HepG2 (cell line): ENCODE measurements around the gene TARDBP. TPM values are rescaled to one million over a fixed set of nuclear protein-coding genes. Genes with fewer than 3 reads are reported as not detected.
A peak's percentile ranks its signal among the peaks of the same experiment; 100 is the strongest.

Source experiments
- ATAC-seq: fragments of 200-7000 bp; cut with Tn5 transposase; 3 replicates; pipeline ENCODE4 v1.9.1; 2020; ENCODE audit warnings: mild to moderate bottlenecking, moderate library complexity
- BruUV-seq: library from RNA; stranded (reverse); fragments of 400-500 nt; replicated peaks from 2 replicates; lab custom pipeline; 2021; lab: Mats Ljungman, UMichigan
- CTCF ChIA-PET: fragments of 300-600 bp; formaldehyde crosslinking; extraction: SDS; loops from one replicate; lab custom pipeline; 2021; ENCODE audit warnings: low total read pairs, inconsistent platforms, low intra/inter-chr PET ratio; lab: Yijun Ruan, JAX
- POLR2A ChIA-PET: fragments of 350-600 bp; sonication (Branson Sonifier 250); formaldehyde crosslinking; loops from one replicate; lab custom pipeline; 2020; ENCODE audit warnings: antibody characterized with exemption, inconsistent platforms; lab: Yijun Ruan, JAX
- DNase-seq: peaks from one replicate; pipeline ENCODE4 v3.0.0-alpha.2; 2015; ENCODE audit warnings: low spot score
- FAIRE-seq: peaks from 3 replicates; lab custom pipeline; 2011; peaks lifted over from hg19 to GRCh38; lab: Jason Lieb, UNC
- H2AFZ ChIP-seq: one replicate; pipeline ENCODE4 v1.6.1; 2011; ENCODE audit warnings: low read length, inconsistent platforms
- H3K27ac ChIP-seq: fragments of 300-600 bp; 3 replicates; pipeline ENCODE4 v1.8.0; 2011; ENCODE audit warnings: mixed run types, mild to moderate bottlenecking, mixed read lengths, low read length, inconsistent platforms; ENCODE audit not compliant: insufficient read depth; ENCODE audit errors: extremely low read length
- H3K27me3 ChIP-seq, 2 experiments: fragments of 200-600 bp in 1 of 2; 2 replicates in 1 of 2; 3 replicates in 1 of 2; pipeline versions ENCODE4 v1.6.0 to v1.8.0; 2011; ENCODE audit warnings: low read length in 2 of 2, mild to moderate bottlenecking in 2 of 2, moderate library complexity in 2 of 2, inconsistent platforms in 1 of 2; ENCODE audit not compliant: insufficient read depth in 2 of 2, control insufficient read depth in 1 of 2
- H3K36me3 ChIP-seq, 2 experiments: fragments of 200-600 bp in 1 of 2; replicated peaks in 1 of 2; 2 replicates in 1 of 2; 3 replicates in 1 of 2; pipeline versions ENCODE4 v1.5.1 to v1.8.0; 2011; ENCODE audit warnings: low read length in 2 of 2, inconsistent platforms in 1 of 2; ENCODE audit not compliant: insufficient read depth in 2 of 2, control insufficient read depth in 1 of 2
- H3K4me1 ChIP-seq: 2 replicates; pipeline ENCODE4 v1.5.1; 2012; ENCODE audit warnings: low read length, inconsistent platforms; ENCODE audit not compliant: insufficient read depth
- H3K4me2 ChIP-seq: 2 replicates; pipeline ENCODE4 v1.6.0; 2011; ENCODE audit warnings: low read depth, low read length, inconsistent platforms
- H3K4me3 ChIP-seq, 3 experiments: fragments of 200-600 bp in 1 of 3; sonication (generic), shearing (Covaris generic) in 1 of 3; replicated peaks in 1 of 3; 2 replicates each; pipeline ENCODE4 v1.5.1; 2011 to 2016; ENCODE audit warnings: low read length in 3 of 3, inconsistent platforms in 2 of 3, low read depth in 2 of 3, mild to moderate bottlenecking in 2 of 3, control low read depth in 1 of 3, mixed read lengths in 1 of 3; ENCODE audit not compliant: insufficient read depth in 1 of 3
- H3K79me2 ChIP-seq: one replicate; pipeline ENCODE4 v1.6.1; 2011; ENCODE audit warnings: low read length, inconsistent platforms; ENCODE audit not compliant: insufficient read depth
- H3K9ac ChIP-seq: 2 replicates; pipeline ENCODE4 v1.6.0; 2011; ENCODE audit warnings: mild to moderate bottlenecking, low read depth, low read length, inconsistent platforms; ENCODE audit not compliant: insufficient read depth
- H3K9me3 ChIP-seq: 2 replicates; pipeline ENCODE4 v1.5.1; 2012; ENCODE audit warnings: mild to moderate bottlenecking, low read length
- H4K20me1 ChIP-seq: 2 replicates; pipeline ENCODE4 v1.6.0; 2011; ENCODE audit warnings: inconsistent platforms, mild to moderate bottlenecking, low read length, moderate library complexity; ENCODE audit not compliant: insufficient read depth
- ASH2L ChIP-seq: fragments of 300-600, 200-600 bp; sonication (generic); IDR thresholded peaks from 2 replicates; pipeline ENCODE4 v1.7.0; 2017; ENCODE audit warnings: low read depth, mild to moderate bottlenecking, moderate library complexity, mixed read lengths, low read length; ENCODE audit not compliant: insufficient read length
- ELF1 ChIP-seq: sonication (generic); formaldehyde crosslinking; IDR thresholded peaks from 2 replicates; pipeline ENCODE4 v1.4.0; 2020; ENCODE audit warnings: missing genetic modification reagents
- HDAC6 ChIP-seq: fragments of 200-600 bp; sonication (generic); IDR thresholded peaks from 2 replicates; pipeline ENCODE4 v1.7.0; 2017; ENCODE audit warnings: mild to moderate bottlenecking, antibody characterized with exemption, low read length, low read depth
- ISL2 ChIP-seq: sonication (generic); formaldehyde crosslinking; IDR thresholded peaks from 2 replicates; pipeline ENCODE4 v1.5.0; 2020; ENCODE audit warnings: missing genetic modification reagents
- KLF11 ChIP-seq: IDR thresholded peaks from 2 replicates; pipeline ENCODE4 v1.6.1; 2016; ENCODE audit warnings: missing compliant biosample characterization
- MIER3 ChIP-seq: IDR thresholded peaks from 2 replicates; pipeline ENCODE4 v1.6.1; 2016; ENCODE audit warnings: missing compliant biosample characterization, borderline replicate concordance
- NFYC ChIP-seq: IDR thresholded peaks from 2 replicates; pipeline ENCODE4 v1.6.1; 2016; ENCODE audit warnings: missing genetic modification reagents, missing compliant biosample characterization
- POLR2G ChIP-seq: fragments of 200-400 bp; formaldehyde crosslinking; IDR thresholded peaks from 2 replicates; pipeline ENCODE4 v1.6.1; 2018; ENCODE audit warnings: mild to moderate bottlenecking, low read depth, low read length, moderate library complexity
- RFXANK ChIP-seq: IDR thresholded peaks from 2 replicates; pipeline ENCODE4 v1.6.1; 2016
- ZNF121 ChIP-seq: sonication (generic); formaldehyde crosslinking; IDR thresholded peaks from 2 replicates; pipeline ENCODE4 v1.5.0; 2020; ENCODE audit warnings: mild to moderate bottlenecking, missing genetic modification reagents
- ZNF160 ChIP-seq: sonication (generic); formaldehyde crosslinking; IDR thresholded peaks from 2 replicates; pipeline ENCODE4 v1.8.0; 2022; ENCODE audit warnings: mild to moderate bottlenecking, inconsistent platforms, missing genetic modification reagents
- ZNF326 ChIP-seq: sonication (generic); formaldehyde crosslinking; IDR thresholded peaks from 2 replicates; pipeline ENCODE4 v1.4.0; 2020; ENCODE audit warnings: missing genetic modification reagents, borderline replicate concordance
- ZNF451 ChIP-seq: sonication (generic); formaldehyde crosslinking; IDR thresholded peaks from 2 replicates; pipeline ENCODE4 v1.5.0; 2020; ENCODE audit warnings: mild to moderate bottlenecking, missing genetic modification reagents
- ZNF619 ChIP-seq: sonication (generic); formaldehyde crosslinking; IDR thresholded peaks from 2 replicates; pipeline ENCODE4 v1.4.0; 2020; ENCODE audit warnings: mild to moderate bottlenecking, missing genetic modification reagents
- ZNF704 ChIP-seq: sonication (generic); formaldehyde crosslinking; IDR thresholded peaks from 2 replicates; pipeline ENCODE4 v1.8.1; 2023; ENCODE audit warnings: mild to moderate bottlenecking, inconsistent platforms, moderate library complexity, missing genetic modification reagents, borderline replicate concordance
- ZNF761 ChIP-seq: sonication (generic); formaldehyde crosslinking; conservative IDR thresholded peaks from 2 replicates; pipeline ENCODE4 v1.4.0; 2020; ENCODE audit warnings: mild to moderate bottlenecking, missing genetic modification reagents
- ZNF781 ChIP-seq: sonication (generic); formaldehyde crosslinking; IDR thresholded peaks from 2 replicates; pipeline ENCODE4 v1.5.1; 2020; ENCODE audit warnings: borderline replicate concordance, mild to moderate bottlenecking, missing genetic modification reagents; ENCODE audit errors: not compliant biosample characterization
- ZNF879 ChIP-seq: sonication (generic); formaldehyde crosslinking; IDR thresholded peaks from 2 replicates; pipeline ENCODE4 v1.8.1; 2023; ENCODE audit warnings: missing genetic modification reagents
- WGBS: methylation state at CpG from one replicate; pipeline ENCODE4 v1.1.6; 2017; ENCODE audit warnings: low lambda C conversion rate; 5-methylcytosine and 5-hydroxymethylcytosine counted together
- in situ Hi-C: cut with HindIII; loops from 2 replicates; pipeline ENCODE4 v1.10.0; 2017; ENCODE audit warnings: low pct_unique_long_range_greater_than_20kb; ENCODE audit not compliant: extremely low pct_ligation_motif_present
- intact Hi-C: fragments of 100-400 bp; cut with micrococcal nuclease; formaldehyde crosslinking; loops from one replicate; pipeline ENCODE4 v1.10.0; 2022; ENCODE audit not compliant: unreplicated experiment
- polyA plus RNA-seq, 8 experiments: library from polyadenylated mRNA; depleted of rRNA in 3 of 8; stranded (reverse) in 7 of 8; unstranded in 1 of 8; fragments of >200 nt; fragmentation: Illumina TruSeq in 4 of 8; extraction: Trizol in 4 of 8; gene quantifications; 2 replicates each; pipeline versions ENCODE4 v1.2.1 to v1.2.3, GENCODE V29; 2011 to 2016; ENCODE audit warnings: low read depth in 4 of 8, missing spikeins in 1 of 8, mixed read lengths in 1 of 8; ENCODE audit not compliant: insufficient read depth in 1 of 8
- total RNA-seq, 5 experiments: library from RNA; depleted of rRNA; stranded (reverse); fragments of >200 nt; fragmentation: Illumina TruSeq; extraction: Trizol; gene quantifications; 2 replicates each; pipeline ENCODE4 v1.2.3, GENCODE V29; 2016; ENCODE audit warnings: low read depth in 1 of 5

The TARDBP gene
- total and polyA plus RNA-seq, 2 of the 13 experiments (the other 11 are each of a cell fraction or from before 2014, with no cell fraction given): 62.4 to 93.0 TPM

- peaks cover 16% of the 10 kb centered on the region for H3K79me2 ChIP-seq
- H3K27ac ChIP-seq: no peak overlapping the region
- H3K4me1 ChIP-seq: peaks cover 24% of the 10 kb centered on the region
- no peaks in the 10 kb centered on the region for H3K9me3 ChIP-seq
- DNase-seq (no peak), FAIRE-seq (no peak), ATAC-seq (no peak)
- BruUV-seq: no TSS peak
- intact Hi-C loops (no loop called here), in situ Hi-C loops (no loop called here)
- no peak overlapping the region for H3K9ac ChIP-seq
- no peak overlapping the region for H3K4me3 ChIP-seq
- CTCF ChIA-PET: no interaction called here
- H3K36me3 ChIP-seq: peaks cover 11 to 37% of the 10 kb centered on the region in 2 experiments; a peak in 4 of 5 replicates
- no peak overlapping the region for H2AFZ ChIP-seq
- no peak for TF ChIP-seq ZNF781 (CRISPR knock-in tag)
- no peak for TF ChIP-seq ZNF761 (CRISPR knock-in tag)
- TF ChIP-seq HDAC6: no peak
- TF ChIP-seq ZNF160 (CRISPR knock-in tag): no peak
- no peak for TF ChIP-seq ZNF879 (CRISPR knock-in tag)
- TF ChIP-seq MIER3 (CRISPR knock-in tag): no peak
- TF ChIP-seq ZNF326: no peak
- no peak for TF ChIP-seq ZNF704 (CRISPR knock-in tag)
- TF ChIP-seq NFYC: no peak
- no peak for TF ChIP-seq RFXANK (CRISPR knock-in tag)
- no peak for TF ChIP-seq ISL2 (CRISPR knock-in tag)
- no peak for TF ChIP-seq KLF11 (CRISPR knock-in tag)
- TF ChIP-seq ZNF451 (CRISPR knock-in tag): no peak
- TF ChIP-seq ELF1 (CRISPR knock-in tag): no peak
- no peak for TF ChIP-seq ZNF619 (CRISPR knock-in tag)
- 0 out of 2 replicates have a peak, but pooled peaks have one; percentile 30 for TF ChIP-seq POLR2G
- peak; percentile 44; the same call in 1 of the 2 replicates for TF ChIP-seq ZNF121 (CRISPR knock-in tag)
- TF ChIP-seq ASH2L: no peak
- no peaks in the 10 kb centered on the region; a peak in 1 of 5 replicates for H3K27me3 ChIP-seq
- H3K4me2 ChIP-seq: no peak overlapping the region
- no peaks in the 10 kb centered on the region for H4K20me1 ChIP-seq
- WGBS: 96% methylated on average over 3 of the region's 3 CpGs
- POLR2A ChIA-PET: interaction anchor here (2.6 kb wide), 1 partner anchor 25 kb away, joined by 9 read pairs; no protein-coding TSS in a partner anchor
Measured at GRCh38 chr1:11062965-11063401, 50.5 kb downstream of the TARDBP start.
